B cell (primary cell): ENCODE measurements around the gene NCK2.

Experiments
- EZH2 ChIP-seq: IDR thresholded peaks from 2 replicates; pipeline ENCODE4 v1.6.1; 2012; ENCODE audit warnings: borderline replicate concordance, low read depth, mild to moderate bottlenecking, moderate library complexity, low read length; ENCODE audit not compliant: insufficient read depth, poor library complexity, severe bottlenecking
- TF ChIP-seq, protein P1 (sequence below): fragments of 200-600 bp; IDR thresholded peaks from one replicate; pipeline ENCODE4 v1.8.0; 2022; ENCODE audit warnings: antibody characterized with exemption, mild to moderate bottlenecking

- TF ChIP-seq, protein P1, sequence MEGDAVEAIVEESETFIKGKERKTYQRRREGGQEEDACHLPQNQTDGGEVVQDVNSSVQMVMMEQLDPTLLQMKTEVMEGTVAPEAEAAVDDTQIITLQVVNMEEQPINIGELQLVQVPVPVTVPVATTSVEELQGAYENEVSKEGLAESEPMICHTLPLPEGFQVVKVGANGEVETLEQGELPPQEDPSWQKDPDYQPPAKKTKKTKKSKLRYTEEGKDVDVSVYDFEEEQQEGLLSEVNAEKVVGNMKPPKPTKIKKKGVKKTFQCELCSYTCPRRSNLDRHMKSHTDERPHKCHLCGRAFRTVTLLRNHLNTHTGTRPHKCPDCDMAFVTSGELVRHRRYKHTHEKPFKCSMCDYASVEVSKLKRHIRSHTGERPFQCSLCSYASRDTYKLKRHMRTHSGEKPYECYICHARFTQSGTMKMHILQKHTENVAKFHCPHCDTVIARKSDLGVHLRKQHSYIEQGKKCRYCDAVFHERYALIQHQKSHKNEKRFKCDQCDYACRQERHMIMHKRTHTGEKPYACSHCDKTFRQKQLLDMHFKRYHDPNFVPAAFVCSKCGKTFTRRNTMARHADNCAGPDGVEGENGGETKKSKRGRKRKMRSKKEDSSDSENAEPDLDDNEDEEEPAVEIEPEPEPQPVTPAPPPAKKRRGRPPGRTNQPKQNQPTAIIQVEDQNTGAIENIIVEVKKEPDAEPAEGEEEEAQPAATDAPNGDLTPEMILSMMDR = no peak
- no peak for TF ChIP-seq EZH2
These were observed 8.1 kb downstream of the NCK2 start for GRCh38 chr2:105752691-105753358.
